CD4-positive, CD25-positive, alpha-beta regulatory T cell (primary cell): ENCODE data around the gene CERK. TPM values are rescaled to one million over a fixed set of nuclear protein-coding genes. Genes with fewer than 3 reads are reported as not detected.

Source experiments
- ATAC-seq, 2 donors: fragments of 150-1000 bp; cut with Tn5 transposase; one replicate each; pipeline ENCODE4 v1.10.0; 2021; ENCODE audit warnings: low read depth in 2 of 2, moderate number of reproducible peaks in 2 of 2, moderate library complexity in 1 of 2
- DNase-seq, 3 donors: peaks; one replicate each; pipeline versions ENCODE4 v3.0.0 to v3.0.0-alpha.2; 2012 to 2022; ENCODE audit warnings: mixed read lengths in 1 of 3
- H3K27ac ChIP-seq: one replicate; pipeline ENCODE4 v1.7.0; 2013; ENCODE audit warnings: mild to moderate bottlenecking, low read length; ENCODE audit not compliant: insufficient read depth, poor library complexity, severe bottlenecking
- H3K27me3 ChIP-seq: one replicate; pipeline ENCODE4 v1.7.0; 2013; ENCODE audit warnings: low read length; ENCODE audit not compliant: control insufficient read depth, insufficient read depth
- H3K36me3 ChIP-seq: one replicate; pipeline ENCODE4 v1.7.0; 2013; ENCODE audit warnings: mild to moderate bottlenecking, low read length, moderate library complexity; ENCODE audit not compliant: control insufficient read depth, insufficient read depth
- H3K4me1 ChIP-seq: 2 replicates; pipeline ENCODE4 v1.7.0; 2013; ENCODE audit warnings: mild to moderate bottlenecking, low read length; ENCODE audit not compliant: insufficient read depth, control insufficient read depth, poor library complexity, severe bottlenecking
- H3K4me3 ChIP-seq: one replicate; pipeline ENCODE4 v1.7.0; 2013; ENCODE audit warnings: low read depth, mild to moderate bottlenecking, low read length, moderate library complexity
- H3K9me3 ChIP-seq, 2 experiments: 1 replicate in 1 of 2; 2 replicates in 1 of 2; pipeline ENCODE4 v1.7.0; 2013; ENCODE audit warnings: low read length in 2 of 2, mild to moderate bottlenecking in 1 of 2, moderate library complexity in 1 of 2; ENCODE audit not compliant: control insufficient read depth in 2 of 2
- H3K27ac Mint-ChIP-seq, 3 donors: one replicate each; pipeline ENCODE4 v1.8.0; 2020 to 2022; ENCODE audit warnings: mild to moderate bottlenecking in 3 of 3, mixed read lengths in 3 of 3, moderate library complexity in 2 of 3
- H3K27me3 Mint-ChIP-seq: one replicate; pipeline ENCODE4 v1.8.0; 2022; ENCODE audit warnings: mild to moderate bottlenecking, mixed read lengths
- H3K36me3 Mint-ChIP-seq: one replicate; pipeline ENCODE4 v1.8.0; 2020; ENCODE audit warnings: mixed read lengths
- H3K4me1 Mint-ChIP-seq, 4 donors: one replicate each; pipeline ENCODE4 v1.8.0; 2020 to 2022; ENCODE audit warnings: mixed read lengths in 4 of 4, mild to moderate bottlenecking in 1 of 4
- H3K4me3 Mint-ChIP-seq, 4 donors: one replicate each; pipeline ENCODE4 v1.8.0; 2020 to 2022; ENCODE audit warnings: mild to moderate bottlenecking in 4 of 4, mixed read lengths in 4 of 4, moderate library complexity in 3 of 4
- H3K9me3 Mint-ChIP-seq, 7 donors: one replicate each; pipeline ENCODE4 v1.8.0; 2020 to 2022; ENCODE audit warnings: mixed read lengths in 7 of 7, mild to moderate bottlenecking in 3 of 7, moderate library complexity in 2 of 7
- polyA plus RNA-seq, 4 donors: library from polyadenylated mRNA; unstranded; fragments of 300-500 nt; fragmentation: Illumina TruSeq; gene quantifications; one replicate each; pipeline ENCODE4 v1.2.3, GENCODE V29; 2021
- total RNA-seq: library from RNA; stranded (reverse); gene quantifications from one replicate; pipeline ENCODE4 v1.2.3, GENCODE V29; 2022

CERK gene
- total and polyA plus RNA-seq, 5 donors from 2014 or later, result 75.5 to 105 (median 85.3) TPM

DNA sequence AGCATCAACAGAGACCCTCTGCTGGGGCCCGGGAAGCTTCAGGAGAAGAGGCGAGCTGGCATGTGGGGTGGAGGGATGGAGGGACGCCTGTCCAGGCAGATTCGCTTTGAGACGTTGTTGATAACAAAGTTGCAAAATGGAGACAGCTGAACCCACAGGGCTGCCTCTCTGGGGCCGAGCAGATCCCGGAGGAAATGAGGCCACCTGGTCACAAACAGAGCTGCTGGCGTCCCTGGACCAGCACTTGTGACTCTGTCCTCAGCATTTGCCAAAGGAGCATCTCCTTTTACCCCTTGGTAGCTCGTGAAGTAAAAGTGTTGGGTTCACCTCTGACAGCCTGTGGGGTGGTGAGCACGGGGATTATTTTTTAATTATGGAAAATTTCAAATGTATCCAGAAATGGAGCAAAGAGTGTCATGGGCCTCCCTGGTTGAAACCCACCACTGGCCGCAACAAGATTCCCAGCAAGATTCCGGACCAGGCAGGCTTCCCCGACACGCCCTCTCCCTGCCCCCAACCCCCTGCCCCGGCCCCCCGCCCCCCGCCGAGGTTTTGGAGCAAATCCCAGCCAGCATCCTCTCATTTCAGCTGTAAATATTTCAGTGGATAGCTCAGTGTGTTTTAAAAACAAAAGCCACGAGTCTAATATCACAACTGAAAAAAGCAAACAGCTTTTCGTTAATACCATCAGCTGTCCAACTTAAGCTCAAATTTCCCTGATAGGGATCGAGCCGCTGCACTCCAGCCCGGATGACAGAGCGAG is 97.6 kb downstream of the CERK start:
- Histone ChIP-seq H3K27ac (no peak overlapping the region), H3K36me3 (no peaks in the 10 kb centered on the region), H3K4me3 (no peak overlapping the region), H3K27me3 (no peaks in the 10 kb centered on the region), H3K9me3 (no peaks in the 10 kb centered on the region), H3K4me1 (no peaks in the 10 kb centered on the region)
- H3K9me3 Mint-ChIP-seq, result peaks cover 0 to 2% (median 0%) of the 10 kb centered on the region in 7 donors
- DNase-seq (no peak), ATAC-seq (no peak)
- no peak overlapping the region for H3K4me3 Mint-ChIP-seq
- peaks cover 0 to 17% (median 6%) of the 10 kb centered on the region in 4 donors for H3K4me1 Mint-ChIP-seq
- no peak overlapping the region for H3K27ac Mint-ChIP-seq
- peaks cover 24% of the 10 kb centered on the region for H3K36me3 Mint-ChIP-seq
- H3K27me3 Mint-ChIP-seq, result no peaks in the 10 kb centered on the region

DNA sequence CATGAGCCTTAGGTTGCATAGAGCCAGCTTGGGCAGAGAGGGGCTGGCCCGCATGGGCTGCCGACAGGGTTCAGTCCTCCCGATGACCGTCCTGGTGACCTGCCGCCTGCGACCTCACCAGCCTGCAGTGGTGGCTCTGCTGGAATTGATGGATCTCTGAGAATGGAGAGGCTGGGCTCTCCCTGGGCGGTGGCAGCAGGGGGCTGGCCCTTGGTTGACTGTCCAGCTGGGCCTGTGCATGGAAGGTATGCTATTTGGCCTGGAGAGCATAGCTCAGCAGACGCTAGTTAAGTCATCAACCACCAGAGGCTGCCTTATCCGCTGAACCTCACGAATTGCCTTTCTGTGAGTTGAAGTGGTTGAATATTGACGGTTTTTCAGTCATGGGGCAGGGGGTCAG is 98.2 kb downstream of the CERK start:
- no peak for DNase-seq
- Histone ChIP-seq H3K9me3 (no peaks in the 10 kb centered on the region), H3K27me3 (no peaks in the 10 kb centered on the region), H3K27ac (no peak overlapping the region), H3K4me3 (no peak overlapping the region), H3K4me1 (no peaks in the 10 kb centered on the region), H3K36me3 (no peaks in the 10 kb centered on the region)
- no peaks in the 10 kb centered on the region for H3K27me3 Mint-ChIP-seq
- no peak overlapping the region for H3K27ac Mint-ChIP-seq
- H3K36me3 Mint-ChIP-seq, result peaks cover 24% of the 10 kb centered on the region
- no peak for ATAC-seq
- peaks cover 0 to 17% (median 6%) of the 10 kb centered on the region in 4 donors for H3K4me1 Mint-ChIP-seq
- no peak overlapping the region for H3K4me3 Mint-ChIP-seq
- H3K9me3 Mint-ChIP-seq, result peaks cover 0 to 2% (median 0%) of the 10 kb centered on the region in 7 donors

DNA sequence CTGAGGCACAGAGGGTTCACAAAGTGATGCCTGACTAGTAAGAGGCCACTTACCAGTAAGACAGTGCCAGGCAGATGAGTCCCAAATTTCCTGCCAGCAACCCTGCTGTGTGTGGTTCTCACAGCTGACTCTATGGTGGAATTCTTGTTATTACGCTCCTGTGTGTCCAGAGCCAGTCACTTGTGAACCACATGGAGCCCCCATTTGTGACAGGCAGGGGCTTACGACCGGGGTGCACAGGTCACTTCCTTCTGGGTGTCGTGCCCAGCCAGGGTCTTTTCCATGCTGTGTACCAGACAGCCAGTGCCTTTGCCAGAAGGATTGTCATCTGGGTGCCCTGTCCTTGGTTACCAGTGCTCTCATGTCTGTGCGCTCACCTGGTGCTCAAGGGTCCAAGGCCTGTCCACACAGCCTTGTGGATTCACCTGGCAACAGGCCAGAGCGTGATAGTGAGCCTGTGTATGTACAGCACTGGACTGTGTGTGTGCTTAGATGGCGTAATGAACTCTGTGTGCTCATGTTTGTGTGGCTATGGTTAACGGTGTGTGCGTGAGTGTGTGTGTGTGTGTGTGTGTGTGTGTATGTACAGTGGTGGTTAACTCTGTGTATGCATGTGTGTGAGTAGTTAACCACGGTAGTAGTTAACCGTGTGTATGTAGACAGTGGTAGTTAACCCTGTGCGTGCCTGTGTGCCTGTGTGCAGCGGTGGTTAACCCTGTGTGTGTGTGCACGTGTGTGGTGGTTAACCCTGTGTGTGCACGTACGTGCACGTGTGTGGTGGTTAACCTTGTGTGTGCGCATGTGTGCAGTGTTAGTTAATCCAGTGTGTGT is 99.2 kb downstream of the CERK start:
- DNase-seq (no peak), ATAC-seq (no peak)
- H3K36me3 Mint-ChIP-seq, result peaks cover 18% of the 10 kb centered on the region
- Histone ChIP-seq H3K27ac (no peak overlapping the region), H3K4me3 (no peak overlapping the region), H3K36me3 (no peaks in the 10 kb centered on the region), H3K4me1 (no peaks in the 10 kb centered on the region), H3K9me3 (no peaks in the 10 kb centered on the region), H3K27me3 (no peaks in the 10 kb centered on the region)
- H3K9me3 Mint-ChIP-seq, result peaks cover 0 to 4% (median 0%) of the 10 kb centered on the region in 7 donors
- H3K4me3 Mint-ChIP-seq, result no peak overlapping the region
- H3K27me3 Mint-ChIP-seq, result no peaks in the 10 kb centered on the region
- H3K4me1 Mint-ChIP-seq, result peaks cover 0 to 12% (median 3%) of the 10 kb centered on the region in 4 donors
- H3K27ac Mint-ChIP-seq, result peak overlapping the region in 2 of 3 donors; percentile 64 to 76

DNA sequence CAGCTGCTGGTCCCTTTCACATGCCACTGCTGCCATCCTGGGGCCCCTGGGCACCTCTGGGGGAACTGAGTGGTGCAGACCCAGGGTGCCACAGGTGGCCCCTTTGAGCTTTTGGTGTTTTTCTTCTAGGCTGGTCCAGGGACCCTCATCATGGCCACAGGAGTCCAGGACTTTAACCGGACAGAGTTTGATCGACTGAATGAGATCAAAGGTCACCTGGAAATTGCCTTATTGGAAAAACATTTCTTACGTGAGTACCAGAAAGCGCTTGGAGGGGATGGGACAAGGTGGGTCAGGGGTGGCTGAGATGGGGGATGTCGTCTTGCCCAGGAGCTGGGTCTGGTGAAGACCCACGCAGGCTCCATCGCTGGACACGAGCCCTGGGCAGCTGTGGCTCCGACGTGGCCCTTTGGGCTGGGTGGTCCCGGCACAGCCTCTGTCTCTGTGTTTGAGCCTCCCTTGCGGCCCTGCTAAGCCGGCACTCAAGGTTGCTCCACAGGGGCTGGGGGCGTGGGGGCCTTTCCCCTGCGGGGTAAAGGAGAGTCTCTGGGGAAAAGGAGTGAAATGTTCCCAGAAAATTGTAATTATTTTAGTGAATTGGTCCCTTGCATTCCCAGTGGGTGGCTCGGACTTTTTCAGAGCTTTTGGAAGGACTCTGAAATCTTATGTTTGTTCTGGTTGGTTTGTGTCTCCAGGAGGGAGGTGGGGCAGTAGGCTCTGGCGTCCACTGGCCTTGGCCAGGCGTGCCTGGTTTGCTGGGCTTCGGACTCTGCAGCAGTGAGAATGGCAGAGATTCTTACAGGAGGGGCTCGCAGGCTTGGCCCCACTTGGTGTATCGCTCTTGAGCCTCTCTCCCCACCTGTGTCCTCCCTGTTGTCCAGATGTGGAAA is 100.1 kb downstream of the CERK start:
- H3K27ac Mint-ChIP-seq, result peak overlapping the region in 1 of 3 donors; percentile 76
- H3K4me3 ChIP-seq, result no peak overlapping the region
- H3K27me3 ChIP-seq, result no peaks in the 10 kb centered on the region
- no peaks in the 10 kb centered on the region for H3K27me3 Mint-ChIP-seq
- no peaks in the 10 kb centered on the region for H3K36me3 ChIP-seq
- H3K4me1 Mint-ChIP-seq, result peaks cover 0 to 8% (median 3%) of the 10 kb centered on the region in 4 donors
- H3K4me3 Mint-ChIP-seq, result no peak overlapping the region
- H3K9me3 Mint-ChIP-seq, result peaks cover 0 to 2% (median 0%) of the 10 kb centered on the region in 7 donors
- ATAC-seq, result no peak
- no peaks in the 10 kb centered on the region for H3K4me1 ChIP-seq
- no peaks in the 10 kb centered on the region for H3K9me3 ChIP-seq
- H3K27ac ChIP-seq, result no peak overlapping the region
- peaks cover 9% of the 10 kb centered on the region for H3K36me3 Mint-ChIP-seq
- DNase-seq, result no peak

DNA sequence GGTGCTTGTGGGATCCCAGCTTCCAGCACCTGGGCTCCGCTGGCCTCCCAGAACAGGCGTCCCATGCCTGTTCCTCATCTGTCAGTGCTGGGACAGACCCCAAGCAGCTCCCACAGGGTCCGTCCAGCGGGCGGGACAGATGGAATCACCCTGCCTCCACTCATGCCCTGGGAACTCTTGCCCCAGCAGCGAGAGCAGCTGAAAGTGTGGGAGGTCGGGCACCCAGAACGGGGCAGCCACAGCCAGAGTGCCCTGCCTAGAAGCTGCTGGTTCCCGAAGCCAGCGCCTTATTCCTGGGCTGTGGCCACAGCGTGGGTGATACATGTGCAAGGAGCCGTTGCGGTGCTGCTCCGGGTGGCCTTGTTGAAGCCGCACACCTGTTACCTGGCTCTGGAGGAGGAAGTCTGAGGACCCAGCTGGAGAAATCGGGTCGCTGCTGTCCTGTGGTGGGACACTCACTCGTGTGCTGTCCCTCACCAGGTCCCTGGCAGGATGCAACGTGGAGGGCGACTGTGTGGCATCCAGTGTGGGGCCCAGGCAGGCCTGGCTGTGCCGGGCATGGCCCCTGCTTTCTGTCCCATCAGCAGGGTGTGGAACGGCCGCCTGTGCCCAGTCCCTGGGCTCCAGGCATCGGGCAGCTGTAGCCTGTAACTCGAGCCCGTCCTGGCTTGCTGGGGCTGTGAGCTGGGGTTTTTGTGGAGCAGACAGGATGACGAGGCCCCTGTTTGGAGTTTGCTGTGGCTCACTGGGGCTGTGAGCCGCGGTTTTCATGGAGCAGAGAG is 101.6 kb downstream of the CERK start:
- ATAC-seq (no peak), DNase-seq (no peak)
- Mint-ChIP-seq H3K27me3 (no peaks in the 10 kb centered on the region), H3K36me3 (peaks cover under 1% of the 10 kb centered on the region), H3K27ac (no peak overlapping the region), H3K9me3 (peaks cover 0 to 2% (median 0%) of the 10 kb centered on the region in 7 donors), H3K4me1 (peaks cover 0 to 4% (median under 1%) of the 10 kb centered on the region in 4 donors), H3K4me3 (no peak overlapping the region)
- H3K9me3 ChIP-seq, result no peaks in the 10 kb centered on the region
- H3K4me1 ChIP-seq, result no peaks in the 10 kb centered on the region
- H3K4me3 ChIP-seq, result no peak overlapping the region
- H3K27ac ChIP-seq, result no peak overlapping the region
- no peaks in the 10 kb centered on the region for H3K36me3 ChIP-seq
- no peaks in the 10 kb centered on the region for H3K27me3 ChIP-seq

DNA sequence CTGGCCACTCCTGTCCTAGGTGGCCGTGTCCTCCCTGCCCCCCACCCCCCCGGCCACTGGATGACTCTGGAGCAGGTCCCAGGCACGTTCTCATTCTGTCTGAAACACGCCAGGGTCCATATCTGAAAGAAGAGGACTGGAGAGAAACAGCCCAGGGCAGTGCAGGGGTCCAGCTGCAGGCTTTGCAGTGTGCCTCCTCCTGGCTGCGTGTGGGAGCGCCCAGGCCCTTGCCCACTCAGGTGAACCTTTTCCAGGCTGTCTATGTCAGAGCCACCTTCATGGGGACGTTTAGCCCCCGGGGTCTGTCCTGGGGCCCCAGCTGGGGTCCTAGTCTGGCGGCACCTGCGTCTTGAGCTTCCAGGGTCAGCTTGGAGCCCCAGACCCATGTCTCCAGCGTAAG is 102.3 kb downstream of the CERK start:
- no peaks in the 10 kb centered on the region for H3K4me1 ChIP-seq
- no peaks in the 10 kb centered on the region for H3K36me3 ChIP-seq
- H3K27ac ChIP-seq, result no peak overlapping the region
- Mint-ChIP-seq H3K4me1 (no peaks in the 10 kb centered on the region), H3K27me3 (no peaks in the 10 kb centered on the region), H3K9me3 (peaks cover 0 to 2% (median 0%) of the 10 kb centered on the region in 7 donors), H3K4me3 (no peak overlapping the region), H3K27ac (no peak overlapping the region), H3K36me3 (no peaks in the 10 kb centered on the region)
- no peaks in the 10 kb centered on the region for H3K27me3 ChIP-seq
- no peak for ATAC-seq
- H3K9me3 ChIP-seq, result no peaks in the 10 kb centered on the region
- DNase-seq, result no peak
- no peak overlapping the region for H3K4me3 ChIP-seq
